Measurements from ENCODE around the gene CRB1.

- TF ChIP-seq CTCF (IDR thresholded peaks at IDR 0.05), result no peak
- no peak for TF ChIP-seq POLR2A (IDR thresholded peaks at IDR 0.05)
These were observed 123.5 kb downstream of the CRB1 start for GRCh38 chr1:197391303-197392226.
